ENCODE data around the gene MCTP2. TPM values are rescaled to one million over a fixed set of nuclear protein-coding genes. Genes with fewer than 3 reads are reported as not detected.

Gene MCTP2
- total RNA-seq, 1 experiment from 2014 or later: 0.18 TPM

DNA sequence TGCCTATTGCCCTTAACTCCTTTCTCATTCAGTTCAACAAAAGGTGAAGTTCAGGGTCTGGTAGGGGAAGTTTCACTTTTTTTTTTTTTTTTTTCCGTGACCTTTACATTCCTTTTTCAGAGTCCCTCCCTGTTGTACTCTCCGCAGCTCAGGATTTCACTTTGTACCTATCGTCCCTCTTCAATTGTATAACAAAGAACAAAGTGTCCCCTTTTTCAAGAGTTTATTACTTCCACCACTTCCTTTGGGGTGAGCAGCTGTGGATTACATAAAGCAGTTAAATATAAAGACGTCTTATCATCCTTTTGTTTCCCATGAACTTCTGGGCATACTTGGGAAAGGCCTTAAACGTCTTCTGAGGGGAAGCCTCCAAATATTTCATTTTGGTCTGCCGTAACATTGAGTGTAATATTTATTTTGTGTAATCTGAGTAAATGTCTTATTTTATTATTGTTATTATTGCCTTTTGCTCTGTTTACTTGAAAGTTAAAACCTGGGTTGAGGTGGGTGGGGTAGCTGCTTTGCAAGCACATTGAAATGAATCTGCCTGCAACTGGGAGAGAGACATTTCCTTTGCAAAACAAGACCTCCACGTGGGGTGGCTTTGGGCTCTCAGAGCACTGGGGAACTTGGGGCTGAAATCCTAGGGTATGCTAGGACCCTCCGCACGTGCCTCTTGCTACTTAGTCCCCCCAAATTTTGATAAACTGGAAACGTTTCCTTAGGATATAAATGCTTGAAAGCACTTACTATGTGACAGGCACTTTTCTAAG lies 169.4 kb downstream of the MCTP2 start:
- H3K4me3 ChIP-seq: no peak overlapping the region
- H3K9me3 ChIP-seq (replicated peaks): no peaks in the 10 kb centered on the region
- no peak overlapping the region for H3K27ac ChIP-seq
- no peaks in the 10 kb centered on the region for H3K27me3 ChIP-seq (replicated peaks)
- no peak for DNase-seq (ENCODE audit: low read depth in 1 of 2, low spot score in 2 of 2)
- H3K4me1 ChIP-seq (replicated peaks): no peaks in the 10 kb centered on the region
- no peaks in the 10 kb centered on the region for H3K36me3 ChIP-seq

DNA sequence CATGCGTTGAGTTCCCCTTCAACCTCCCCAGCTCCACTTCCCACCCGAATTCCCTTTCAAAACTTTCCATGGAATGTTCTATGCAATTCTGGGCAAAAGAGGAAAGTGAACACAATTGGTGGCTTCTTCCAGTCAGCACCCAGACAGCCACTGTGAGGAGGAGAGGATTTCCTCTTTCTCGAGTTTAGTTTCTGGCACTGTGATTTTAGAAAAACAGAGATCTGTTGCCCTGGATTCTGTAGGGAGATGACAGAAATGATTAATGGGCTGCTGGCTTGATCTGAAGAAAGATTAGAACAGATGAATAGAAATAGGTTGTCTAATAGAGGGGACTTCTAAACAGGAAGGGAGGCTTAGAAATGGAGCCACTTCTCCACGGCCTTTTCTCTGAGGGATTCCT lies 172.0 kb downstream of the MCTP2 start:
- H3K36me3 ChIP-seq: no peaks in the 10 kb centered on the region
- no peak overlapping the region for H3K27ac ChIP-seq
- no peaks in the 10 kb centered on the region for H3K9me3 ChIP-seq (replicated peaks)
- no peak overlapping the region for H3K4me3 ChIP-seq
- H3K4me1 ChIP-seq (replicated peaks): no peaks in the 10 kb centered on the region
- no peaks in the 10 kb centered on the region for H3K27me3 ChIP-seq (replicated peaks)
- DNase-seq (ENCODE audit: low read depth in 1 of 2, low spot score in 2 of 2): no peak

GRCh38 chr15:94404733-94405283 lies 173.4 kb downstream of the MCTP2 start:
- no peak overlapping the region for H3K4me3 ChIP-seq
- H3K27ac ChIP-seq: no peak overlapping the region
- no peaks in the 10 kb centered on the region for H3K27me3 ChIP-seq (replicated peaks)
- no peak for DNase-seq (ENCODE audit: low read depth in 1 of 2, low spot score in 2 of 2)
- no peaks in the 10 kb centered on the region for H3K9me3 ChIP-seq (replicated peaks)
- no peaks in the 10 kb centered on the region for H3K36me3 ChIP-seq
- no peaks in the 10 kb centered on the region for H3K4me1 ChIP-seq (replicated peaks)

GRCh38 chr15:94411285-94411684 lies 179.9 kb downstream of the MCTP2 start:
- Histone ChIP-seq H3K36me3 (no peaks in the 10 kb centered on the region), H3K4me1 (replicated peaks) (no peaks in the 10 kb centered on the region), H3K9me3 (replicated peaks) (no peaks in the 10 kb centered on the region), H3K27me3 (replicated peaks) (no peaks in the 10 kb centered on the region), H3K4me3 (no peak overlapping the region), H3K27ac (no peak overlapping the region)
- no peak for DNase-seq (ENCODE audit: low read depth in 1 of 2, low spot score in 2 of 2)

DNA sequence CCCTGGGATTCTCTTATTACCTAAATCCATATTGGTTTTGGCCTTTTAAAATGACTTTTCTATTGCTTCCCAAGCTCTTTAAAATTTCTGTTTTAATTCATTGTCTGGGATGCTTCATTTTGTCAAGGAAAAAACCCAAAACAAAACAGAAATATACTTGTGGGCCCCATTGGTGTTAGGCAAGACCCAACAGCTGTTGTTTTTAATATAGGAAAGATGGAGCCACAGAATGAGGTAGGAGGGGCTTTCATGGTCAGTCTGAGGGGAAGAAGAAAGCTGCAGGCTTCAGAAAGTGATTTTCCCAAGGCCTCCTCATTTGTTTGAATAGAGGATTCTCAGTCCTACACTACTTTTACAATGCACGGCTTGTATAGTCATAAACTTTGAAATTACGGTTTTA lies 180.5 kb downstream of the MCTP2 start:
- no peaks in the 10 kb centered on the region for H3K27me3 ChIP-seq (replicated peaks)
- no peaks in the 10 kb centered on the region for H3K4me1 ChIP-seq (replicated peaks)
- DNase-seq (ENCODE audit: low read depth in 1 of 2, low spot score in 2 of 2): no peak
- H3K4me3 ChIP-seq: no peak overlapping the region
- H3K27ac ChIP-seq: no peak overlapping the region
- H3K9me3 ChIP-seq (replicated peaks): no peaks in the 10 kb centered on the region
- no peaks in the 10 kb centered on the region for H3K36me3 ChIP-seq

- no peaks in the 10 kb centered on the region for H3K9me3 ChIP-seq (replicated peaks)
- H3K36me3 ChIP-seq: no peaks in the 10 kb centered on the region
- DNase-seq (ENCODE audit: low read depth in 1 of 2, low spot score in 2 of 2): no peak
- H3K27me3 ChIP-seq (replicated peaks): no peaks in the 10 kb centered on the region
- H3K27ac ChIP-seq: no peak overlapping the region
- H3K4me1 ChIP-seq (replicated peaks): no peaks in the 10 kb centered on the region
- no peak overlapping the region for H3K4me3 ChIP-seq
These were observed 181.8 kb downstream of the MCTP2 start for GRCh38 chr15:94412979-94413746.

- H3K4me1 ChIP-seq (replicated peaks): no peaks in the 10 kb centered on the region
- no peaks in the 10 kb centered on the region for H3K9me3 ChIP-seq (replicated peaks)
- no peak for DNase-seq (ENCODE audit: low read depth in 1 of 2, low spot score in 2 of 2)
- H3K4me3 ChIP-seq: no peak overlapping the region
- H3K36me3 ChIP-seq: no peaks in the 10 kb centered on the region
- H3K27ac ChIP-seq: no peak overlapping the region
- H3K27me3 ChIP-seq (replicated peaks): no peaks in the 10 kb centered on the region
These were observed 183.6 kb downstream of the MCTP2 start for GRCh38 chr15:94414916-94415315.

GRCh38 chr15:94416267-94416666 lies 184.9 kb downstream of the MCTP2 start:
- H3K4me3 ChIP-seq: no peak overlapping the region
- no peaks in the 10 kb centered on the region for H3K36me3 ChIP-seq
- no peaks in the 10 kb centered on the region for H3K4me1 ChIP-seq (replicated peaks)
- H3K9me3 ChIP-seq (replicated peaks): no peaks in the 10 kb centered on the region
- H3K27ac ChIP-seq: no peak overlapping the region
- no peaks in the 10 kb centered on the region for H3K27me3 ChIP-seq (replicated peaks)
- DNase-seq (ENCODE audit: low read depth in 1 of 2, low spot score in 2 of 2): no peak

DNA sequence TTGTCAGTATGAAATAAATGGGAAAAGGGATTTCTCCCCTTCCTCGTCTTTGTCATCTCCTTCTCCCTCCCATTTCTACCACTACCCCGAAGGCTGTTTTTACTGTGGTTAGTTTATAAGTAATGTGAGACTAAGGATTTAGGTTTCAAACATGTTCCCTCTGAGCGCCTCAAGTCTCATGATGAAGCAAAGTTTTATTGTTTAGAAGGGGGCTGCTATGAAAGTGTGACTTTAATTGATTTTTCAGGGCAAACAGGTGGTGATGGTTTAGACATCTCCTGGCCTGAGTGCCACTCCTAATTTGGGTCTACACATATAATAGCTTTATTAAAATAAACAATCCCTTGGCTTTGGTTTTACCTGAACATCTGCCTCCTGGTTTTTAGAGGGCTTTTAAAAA lies 185.5 kb downstream of the MCTP2 start:
- DNase-seq (ENCODE audit: low read depth in 1 of 2, low spot score in 2 of 2): no peak
- H3K36me3 ChIP-seq: no peaks in the 10 kb centered on the region

GRCh38 chr15:94417501-94418293 lies 186.3 kb downstream of the MCTP2 start:
- Histone ChIP-seq H3K4me3 (no peak overlapping the region), H3K4me1 (replicated peaks) (no peaks in the 10 kb centered on the region), H3K27ac (no peak overlapping the region), H3K9me3 (replicated peaks) (no peaks in the 10 kb centered on the region), H3K36me3 (no peaks in the 10 kb centered on the region), H3K27me3 (replicated peaks) (no peaks in the 10 kb centered on the region)
- DNase-seq (ENCODE audit: low read depth in 1 of 2, low spot score in 2 of 2): no peak

More for the DNA sequence above, 185.5 kb downstream of the MCTP2 start:
- Histone ChIP-seq H3K9me3 (replicated peaks) (no peaks in the 10 kb centered on the region), H3K4me1 (replicated peaks) (no peaks in the 10 kb centered on the region), H3K27ac (no peak overlapping the region), H3K27me3 (replicated peaks) (no peaks in the 10 kb centered on the region), H3K4me3 (no peak overlapping the region)

DNA sequence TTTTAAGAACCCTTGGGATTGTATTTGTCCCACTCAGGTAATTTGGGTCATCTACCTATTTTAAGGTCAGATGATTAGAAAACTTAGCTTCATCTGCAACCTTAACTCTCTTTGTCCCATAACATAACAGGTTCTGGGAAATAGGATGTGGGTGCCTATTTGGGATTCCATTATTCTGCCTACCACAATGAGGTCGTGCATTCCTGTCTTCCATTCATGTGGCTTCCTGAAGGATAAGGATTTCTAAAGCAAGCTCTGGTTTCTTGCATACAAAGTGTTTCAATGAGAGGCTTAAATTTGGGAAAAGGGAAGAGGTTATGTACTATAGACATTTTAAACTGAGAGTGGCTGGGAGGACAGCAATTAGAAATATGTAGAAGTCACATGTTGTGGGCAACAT lies 190.3 kb downstream of the MCTP2 start:
- DNase-seq (ENCODE audit: low read depth in 1 of 2, low spot score in 2 of 2): no peak
- no peaks in the 10 kb centered on the region for H3K27me3 ChIP-seq (replicated peaks)
- no peak overlapping the region for H3K4me3 ChIP-seq
- H3K27ac ChIP-seq: no peak overlapping the region
- no peaks in the 10 kb centered on the region for H3K36me3 ChIP-seq
- no peaks in the 10 kb centered on the region for H3K9me3 ChIP-seq (replicated peaks)
- H3K4me1 ChIP-seq (replicated peaks): no peaks in the 10 kb centered on the region

DNA sequence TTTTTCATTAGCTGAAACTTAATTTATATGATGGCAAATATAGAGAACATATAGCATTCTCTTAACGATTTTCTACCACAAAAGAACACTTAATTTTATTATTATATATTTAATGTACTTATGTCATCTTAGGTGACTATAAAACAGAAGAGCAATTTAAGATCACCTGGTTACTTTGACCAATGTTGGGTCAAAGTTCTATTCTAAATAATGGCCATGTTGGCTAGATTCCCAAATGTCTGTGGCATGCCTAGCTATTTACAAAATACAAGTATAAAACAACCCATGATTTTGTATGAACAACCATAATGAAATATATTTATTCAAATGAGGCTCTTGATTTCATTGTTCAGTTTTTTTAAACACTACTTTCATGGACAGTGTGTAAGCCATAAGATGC lies 200.9 kb downstream of the MCTP2 start:
- DNase-seq (ENCODE audit: low read depth in 1 of 2, low spot score in 2 of 2): no peak
- Histone ChIP-seq H3K4me3 (no peak overlapping the region), H3K36me3 (no peaks in the 10 kb centered on the region), H3K27me3 (replicated peaks) (no peaks in the 10 kb centered on the region), H3K27ac (no peak overlapping the region), H3K9me3 (replicated peaks) (no peaks in the 10 kb centered on the region), H3K4me1 (replicated peaks) (no peaks in the 10 kb centered on the region)

- Histone ChIP-seq H3K4me1 (replicated peaks) (no peaks in the 10 kb centered on the region), H3K27ac (no peak overlapping the region), H3K9me3 (replicated peaks) (no peaks in the 10 kb centered on the region), H3K36me3 (no peaks in the 10 kb centered on the region), H3K27me3 (replicated peaks) (no peaks in the 10 kb centered on the region), H3K4me3 (no peak overlapping the region)
- DNase-seq (ENCODE audit: low read depth in 1 of 2, low spot score in 2 of 2): no peak
These were observed 207.8 kb downstream of the MCTP2 start for GRCh38 chr15:94439158-94439557.

- DNase-seq (ENCODE audit: low read depth in 1 of 2, low spot score in 2 of 2): no peak
- no peaks in the 10 kb centered on the region for H3K9me3 ChIP-seq (replicated peaks)
- no peaks in the 10 kb centered on the region for H3K4me1 ChIP-seq (replicated peaks)
- no peaks in the 10 kb centered on the region for H3K36me3 ChIP-seq
- no peak overlapping the region for H3K4me3 ChIP-seq
- no peaks in the 10 kb centered on the region for H3K27me3 ChIP-seq (replicated peaks)
- no peak overlapping the region for H3K27ac ChIP-seq
These were observed 210.4 kb downstream of the MCTP2 start for GRCh38 chr15:94441760-94442159.

Measured in SJSA1 (cell line).